Liver (tissue), 9 donors: ENCODE results near the gene APOC1. TPM values are rescaled to one million over a fixed set of nuclear protein-coding genes. Genes with fewer than 3 reads are reported as not detected.
A peak's percentile ranks its signal among the peaks of the same experiment; 100 is the strongest.

ENCODE experiments used
- DNase-seq: peaks from one replicate; pipeline ENCODE4 v3.0.0-alpha.2; 2017; ENCODE audit warnings: low spot score
- H3K27ac ChIP-seq, 2 donors: one replicate each; pipeline ENCODE4 v1.7.0; 2013; ENCODE audit warnings: inconsistent platforms in 2 of 2, low read length in 2 of 2, control low read depth in 1 of 2, low read depth in 1 of 2, mild to moderate bottlenecking in 1 of 2
- H3K27me3 ChIP-seq, 4 donors: one replicate each; pipeline versions ENCODE4 v1.6.1 to v1.7.0; 2013; ENCODE audit warnings: low read length in 3 of 4, inconsistent platforms in 1 of 4, mild to moderate bottlenecking in 1 of 4, moderate library complexity in 1 of 4; ENCODE audit not compliant: control insufficient read depth in 4 of 4, insufficient read depth in 4 of 4
- H3K36me3 ChIP-seq, 4 donors: one replicate each; pipeline versions ENCODE4 v1.6.1 to v1.7.0; 2013; ENCODE audit warnings: low read length in 3 of 4, mild to moderate bottlenecking in 3 of 4, low read depth in 1 of 4, moderate library complexity in 1 of 4; ENCODE audit not compliant: control insufficient read depth in 4 of 4, insufficient read depth in 3 of 4
- H3K4me1 ChIP-seq, 4 donors: one replicate each; pipeline versions ENCODE4 v1.6.1 to v1.7.0; 2013; ENCODE audit warnings: low read length in 3 of 4, mild to moderate bottlenecking in 3 of 4, moderate library complexity in 1 of 4; ENCODE audit not compliant: control insufficient read depth in 4 of 4, insufficient read depth in 4 of 4
- H3K4me3 ChIP-seq, 3 donors: one replicate each; pipeline versions ENCODE4 v1.6.1 to v1.7.0; 2013; ENCODE audit warnings: low read length in 3 of 3, control low read depth in 1 of 3, low read depth in 1 of 3, mild to moderate bottlenecking in 1 of 3
- H3K9ac ChIP-seq, 2 donors: one replicate each; pipeline ENCODE4 v1.7.0; 2013; ENCODE audit warnings: low read length in 2 of 2, mild to moderate bottlenecking in 2 of 2, moderate library complexity in 2 of 2, control low read depth in 1 of 2, low read depth in 1 of 2
- H3K9me3 ChIP-seq, 4 donors: one replicate each; pipeline versions ENCODE4 v1.6.1 to v1.7.0; 2013; ENCODE audit warnings: low read length in 3 of 4; ENCODE audit not compliant: control insufficient read depth in 4 of 4
- EGR1 ChIP-seq, 2 donors: IDR thresholded peaks; 2 replicates each; pipeline ENCODE4 v1.6.1; 2016 to 2018; ENCODE audit warnings: antibody characterized with exemption in 2 of 2, low read depth in 2 of 2
- FOXA1 ChIP-seq: IDR thresholded peaks from 2 replicates; pipeline ENCODE4 v1.6.1; 2016; ENCODE audit warnings: antibody characterized with exemption
- FOXA2 ChIP-seq: IDR thresholded peaks from 2 replicates; pipeline ENCODE4 v1.6.1; 2016; ENCODE audit warnings: antibody characterized with exemption
- GABPA ChIP-seq, 2 donors: IDR thresholded peaks in 1 of 2; conservative IDR thresholded peaks in 1 of 2; 2 replicates each; pipeline ENCODE4 v1.6.1; 2016; ENCODE audit warnings: antibody characterized with exemption in 2 of 2, mild to moderate bottlenecking in 1 of 2, moderate library complexity in 1 of 2
- HNF4A ChIP-seq, 2 donors: conservative IDR thresholded peaks; 2 replicates each; pipeline ENCODE4 v1.6.1; 2016; ENCODE audit warnings: antibody characterized with exemption in 2 of 2, mild to moderate bottlenecking in 2 of 2
- HNF4G ChIP-seq: IDR thresholded peaks from 2 replicates; pipeline ENCODE4 v1.6.1; 2016; ENCODE audit warnings: antibody characterized with exemption
- JUND ChIP-seq, 2 donors: IDR thresholded peaks; 2 replicates each; pipeline ENCODE4 v1.6.1; 2016; ENCODE audit warnings: antibody characterized with exemption in 2 of 2
- NR2F2 ChIP-seq: IDR thresholded peaks from 2 replicates; pipeline ENCODE4 v1.6.1; 2016; ENCODE audit warnings: antibody characterized with exemption
- RAD21 ChIP-seq, 2 donors: IDR thresholded peaks; 2 replicates each; pipeline ENCODE4 v1.6.1; 2016; ENCODE audit warnings: antibody characterized with exemption in 2 of 2, mild to moderate bottlenecking in 2 of 2
- RXRA ChIP-seq, 2 donors: IDR thresholded peaks; 2 replicates each; pipeline ENCODE4 v1.6.1; 2017 to 2018; ENCODE audit warnings: antibody characterized with exemption in 2 of 2, mild to moderate bottlenecking in 1 of 2
- SP1 ChIP-seq: IDR thresholded peaks from 2 replicates; pipeline ENCODE4 v1.6.1; 2018; ENCODE audit warnings: antibody characterized with exemption, mild to moderate bottlenecking
- TAF1 ChIP-seq: conservative IDR thresholded peaks from 2 replicates; pipeline ENCODE4 v1.6.1; 2016; ENCODE audit warnings: antibody characterized with exemption, mild to moderate bottlenecking
- YY1 ChIP-seq: IDR thresholded peaks from 2 replicates; pipeline ENCODE4 v1.6.1; 2016; ENCODE audit warnings: antibody characterized with exemption, mild to moderate bottlenecking
- WGBS: extraction: QIAGEN DNeasy Blood & Tissue Kit; methylation state at CpG from one replicate; pipeline ENCODE4 v1.1.7; 2013; 5-methylcytosine and 5-hydroxymethylcytosine counted together
- polyA plus RNA-seq, 2 donors: library from polyadenylated mRNA; stranded (reverse) in 1 of 2; unstranded in 1 of 2; fragments of 200-250 nt in 1 of 2; fragments of >200 nt in 1 of 2; fragmentation: Nextera tagmentation in 1 of 2; extraction: Ambion mirVana in 1 of 2; gene quantifications; one replicate each; pipeline versions ENCODE4 v1.2.1 to v1.2.3, GENCODE V29; 2013 to 2015
- total RNA-seq, 2 donors: library from RNA; depleted of rRNA; stranded (reverse); fragments of >200 nt; gene quantifications; one replicate each; pipeline ENCODE4 v1.2.3, GENCODE V29; 2014
- TF ChIP-seq, protein P1 (sequence below): IDR thresholded peaks from 2 replicates; pipeline ENCODE4 v1.6.1; 2016; ENCODE audit warnings: antibody characterized with exemption, mild to moderate bottlenecking
- TF ChIP-seq, protein P2 (sequence below): IDR thresholded peaks from 2 replicates; pipeline ENCODE4 v1.6.1; 2016; ENCODE audit warnings: antibody characterized with exemption
- TF ChIP-seq, protein P3 (sequence below): fragments of 150-350 bp; IDR thresholded peaks from 2 replicates; pipeline ENCODE4 v1.5.1; 2017; ENCODE audit warnings: improper control_type of control experiment, low read depth, low read length; ENCODE audit not compliant: missing input control
- TF ChIP-seq, protein P4 (sequence below): IDR thresholded peaks from 2 replicates; pipeline ENCODE4 v1.6.1; 2016; ENCODE audit warnings: antibody characterized with exemption
- TF ChIP-seq, protein P5 (sequence below): IDR thresholded peaks from 2 replicates; pipeline ENCODE4 v1.6.1; 2016; ENCODE audit warnings: antibody characterized with exemption
- donor health status: healthy.
- donor health status: healthy.
- donor health status: healthy.
- donor health status: healthy.
- donor health status: healthy.

Gene APOC1
- total and polyA plus RNA-seq, 4 donors = 612 to 10,095 (median 2,966) TPM

DNA sequence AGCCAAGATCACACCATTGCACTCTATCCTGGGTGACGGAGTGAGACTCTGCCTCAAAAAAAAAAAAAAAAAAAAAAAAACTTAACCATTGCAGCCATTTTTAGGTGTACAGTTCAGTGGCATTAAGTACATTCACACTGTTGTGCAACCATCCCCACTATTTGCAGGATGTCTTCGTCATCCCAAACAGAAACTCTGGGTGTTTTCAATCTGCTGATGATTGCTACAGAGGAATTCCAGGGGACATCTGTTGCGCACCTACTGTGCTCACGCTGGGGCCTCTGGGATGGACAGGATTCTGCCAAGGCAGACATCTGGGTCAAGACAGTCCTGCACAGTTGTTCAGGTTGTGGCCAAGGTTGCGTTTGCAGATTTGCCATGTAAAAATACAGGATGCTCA is 25.3 kb downstream of the APOC1 start:
- peak in 1 of 2 donors; percentile 81 for TF ChIP-seq EGR1 (IDR thresholded peaks at IDR 0.05; ENCODE audit: low read depth in 2 of 2)
- TF ChIP-seq TAF1 = no peak
- peak; percentile 64 for TF ChIP-seq FOXA1
- TF ChIP-seq, protein P1, sequence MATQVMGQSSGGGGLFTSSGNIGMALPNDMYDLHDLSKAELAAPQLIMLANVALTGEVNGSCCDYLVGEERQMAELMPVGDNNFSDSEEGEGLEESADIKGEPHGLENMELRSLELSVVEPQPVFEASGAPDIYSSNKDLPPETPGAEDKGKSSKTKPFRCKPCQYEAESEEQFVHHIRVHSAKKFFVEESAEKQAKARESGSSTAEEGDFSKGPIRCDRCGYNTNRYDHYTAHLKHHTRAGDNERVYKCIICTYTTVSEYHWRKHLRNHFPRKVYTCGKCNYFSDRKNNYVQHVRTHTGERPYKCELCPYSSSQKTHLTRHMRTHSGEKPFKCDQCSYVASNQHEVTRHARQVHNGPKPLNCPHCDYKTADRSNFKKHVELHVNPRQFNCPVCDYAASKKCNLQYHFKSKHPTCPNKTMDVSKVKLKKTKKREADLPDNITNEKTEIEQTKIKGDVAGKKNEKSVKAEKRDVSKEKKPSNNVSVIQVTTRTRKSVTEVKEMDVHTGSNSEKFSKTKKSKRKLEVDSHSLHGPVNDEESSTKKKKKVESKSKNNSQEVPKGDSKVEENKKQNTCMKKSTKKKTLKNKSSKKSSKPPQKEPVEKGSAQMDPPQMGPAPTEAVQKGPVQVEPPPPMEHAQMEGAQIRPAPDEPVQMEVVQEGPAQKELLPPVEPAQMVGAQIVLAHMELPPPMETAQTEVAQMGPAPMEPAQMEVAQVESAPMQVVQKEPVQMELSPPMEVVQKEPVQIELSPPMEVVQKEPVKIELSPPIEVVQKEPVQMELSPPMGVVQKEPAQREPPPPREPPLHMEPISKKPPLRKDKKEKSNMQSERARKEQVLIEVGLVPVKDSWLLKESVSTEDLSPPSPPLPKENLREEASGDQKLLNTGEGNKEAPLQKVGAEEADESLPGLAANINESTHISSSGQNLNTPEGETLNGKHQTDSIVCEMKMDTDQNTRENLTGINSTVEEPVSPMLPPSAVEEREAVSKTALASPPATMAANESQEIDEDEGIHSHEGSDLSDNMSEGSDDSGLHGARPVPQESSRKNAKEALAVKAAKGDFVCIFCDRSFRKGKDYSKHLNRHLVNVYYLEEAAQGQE = peak; percentile 78
- TF ChIP-seq, protein P2, sequence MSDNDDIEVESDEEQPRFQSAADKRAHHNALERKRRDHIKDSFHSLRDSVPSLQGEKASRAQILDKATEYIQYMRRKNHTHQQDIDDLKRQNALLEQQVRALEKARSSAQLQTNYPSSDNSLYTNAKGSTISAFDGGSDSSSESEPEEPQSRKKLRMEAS = peak; percentile 32
- TF ChIP-seq, protein P3, sequence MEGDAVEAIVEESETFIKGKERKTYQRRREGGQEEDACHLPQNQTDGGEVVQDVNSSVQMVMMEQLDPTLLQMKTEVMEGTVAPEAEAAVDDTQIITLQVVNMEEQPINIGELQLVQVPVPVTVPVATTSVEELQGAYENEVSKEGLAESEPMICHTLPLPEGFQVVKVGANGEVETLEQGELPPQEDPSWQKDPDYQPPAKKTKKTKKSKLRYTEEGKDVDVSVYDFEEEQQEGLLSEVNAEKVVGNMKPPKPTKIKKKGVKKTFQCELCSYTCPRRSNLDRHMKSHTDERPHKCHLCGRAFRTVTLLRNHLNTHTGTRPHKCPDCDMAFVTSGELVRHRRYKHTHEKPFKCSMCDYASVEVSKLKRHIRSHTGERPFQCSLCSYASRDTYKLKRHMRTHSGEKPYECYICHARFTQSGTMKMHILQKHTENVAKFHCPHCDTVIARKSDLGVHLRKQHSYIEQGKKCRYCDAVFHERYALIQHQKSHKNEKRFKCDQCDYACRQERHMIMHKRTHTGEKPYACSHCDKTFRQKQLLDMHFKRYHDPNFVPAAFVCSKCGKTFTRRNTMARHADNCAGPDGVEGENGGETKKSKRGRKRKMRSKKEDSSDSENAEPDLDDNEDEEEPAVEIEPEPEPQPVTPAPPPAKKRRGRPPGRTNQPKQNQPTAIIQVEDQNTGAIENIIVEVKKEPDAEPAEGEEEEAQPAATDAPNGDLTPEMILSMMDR = no peak
- TF ChIP-seq YY1 = peak; percentile 95
- TF ChIP-seq GABPA (IDR thresholded peaks at IDR 0.05 in 1 of 2, conservative IDR thresholded peaks at IDR 0.05 in 1 of 2) = peak in 1 of 2 donors; percentile 26
- no peak for TF ChIP-seq HNF4G
- peak; percentile 84 for TF ChIP-seq SP1
- TF ChIP-seq, protein P4, sequence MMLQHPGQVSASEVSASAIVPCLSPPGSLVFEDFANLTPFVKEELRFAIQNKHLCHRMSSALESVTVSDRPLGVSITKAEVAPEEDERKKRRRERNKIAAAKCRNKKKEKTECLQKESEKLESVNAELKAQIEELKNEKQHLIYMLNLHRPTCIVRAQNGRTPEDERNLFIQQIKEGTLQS = peak; percentile 75
- TF ChIP-seq HNF4A (conservative IDR thresholded peaks at IDR 0.05) = peak; percentile 67 to 83
- TF ChIP-seq RXRA (IDR thresholded peaks at IDR 0.05) = peak; percentile 97 to 99
- peak; percentile 46 to 48 for TF ChIP-seq RAD21 (IDR thresholded peaks at IDR 0.05)
- peak; percentile 15 for TF ChIP-seq NR2F2
- peak; percentile 49 to 79 for TF ChIP-seq JUND (IDR thresholded peaks at IDR 0.05)
- peak; percentile 53 for TF ChIP-seq FOXA2
- TF ChIP-seq, protein P5, sequence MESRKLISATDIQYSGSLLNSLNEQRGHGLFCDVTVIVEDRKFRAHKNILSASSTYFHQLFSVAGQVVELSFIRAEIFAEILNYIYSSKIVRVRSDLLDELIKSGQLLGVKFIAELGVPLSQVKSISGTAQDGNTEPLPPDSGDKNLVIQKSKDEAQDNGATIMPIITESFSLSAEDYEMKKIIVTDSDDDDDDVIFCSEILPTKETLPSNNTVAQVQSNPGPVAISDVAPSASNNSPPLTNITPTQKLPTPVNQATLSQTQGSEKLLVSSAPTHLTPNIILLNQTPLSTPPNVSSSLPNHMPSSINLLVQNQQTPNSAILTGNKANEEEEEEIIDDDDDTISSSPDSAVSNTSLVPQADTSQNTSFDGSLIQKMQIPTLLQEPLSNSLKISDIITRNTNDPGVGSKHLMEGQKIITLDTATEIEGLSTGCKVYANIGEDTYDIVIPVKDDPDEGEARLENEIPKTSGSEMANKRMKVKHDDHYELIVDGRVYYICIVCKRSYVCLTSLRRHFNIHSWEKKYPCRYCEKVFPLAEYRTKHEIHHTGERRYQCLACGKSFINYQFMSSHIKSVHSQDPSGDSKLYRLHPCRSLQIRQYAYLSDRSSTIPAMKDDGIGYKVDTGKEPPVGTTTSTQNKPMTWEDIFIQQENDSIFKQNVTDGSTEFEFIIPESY = peak; percentile 64
- H3K9ac ChIP-seq = no peak overlapping the region
- peaks cover 0 to 46% (median 27%) of the 10 kb centered on the region in 4 donors for H3K4me1 ChIP-seq
- peak overlapping the region; percentile 90 to 91 for H3K27ac ChIP-seq
- 40% methylated on average over 5 of the region's 5 CpGs for WGBS
- H3K9me3 ChIP-seq = no peaks in the 10 kb centered on the region
- no peaks in the 10 kb centered on the region for H3K36me3 ChIP-seq
- no peak overlapping the region for H3K4me3 ChIP-seq
- no peaks in the 10 kb centered on the region for H3K27me3 ChIP-seq
- no peak for DNase-seq
